ENCODE measurements around the gene TRMO. TPM values are rescaled to one million over a fixed set of nuclear protein-coding genes. Genes with fewer than 3 reads are reported as not detected.

The TRMO gene
- total and polyA plus RNA-seq, 9 of the 15 experiments (the other 6 are each of a cell fraction or from before 2014, with no cell fraction given): 5.6 to 22.4 (median 16.2) TPM

DNA sequence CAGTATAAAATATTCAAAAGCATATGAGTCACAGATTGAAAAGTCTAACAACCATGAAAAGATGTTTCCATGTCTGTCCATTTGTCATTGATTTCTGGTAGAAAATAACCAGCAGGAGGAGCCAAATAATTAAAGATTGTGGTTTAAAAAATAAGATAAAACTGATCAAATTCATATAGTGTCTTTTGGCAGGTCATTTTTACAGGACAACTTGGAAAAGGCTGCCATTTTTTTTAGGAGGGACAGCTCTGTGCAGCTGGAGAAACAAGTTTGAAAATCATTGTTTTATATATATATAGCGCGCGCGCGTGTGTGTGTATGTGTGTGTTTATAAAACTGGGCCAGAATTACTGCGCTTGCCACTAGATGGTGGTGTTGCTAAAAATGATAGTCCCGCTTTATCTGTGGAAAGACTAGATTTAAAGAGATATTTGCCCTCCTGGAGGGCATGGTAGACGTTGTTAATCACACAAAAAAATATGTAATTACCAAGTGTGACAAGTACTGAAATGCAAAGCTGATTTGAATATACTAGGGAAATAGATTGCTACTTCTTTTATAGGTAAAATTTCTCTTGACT, 1.3 kb upstream of the TRMO start (continued):
- TF ChIP-seq, protein P1, sequence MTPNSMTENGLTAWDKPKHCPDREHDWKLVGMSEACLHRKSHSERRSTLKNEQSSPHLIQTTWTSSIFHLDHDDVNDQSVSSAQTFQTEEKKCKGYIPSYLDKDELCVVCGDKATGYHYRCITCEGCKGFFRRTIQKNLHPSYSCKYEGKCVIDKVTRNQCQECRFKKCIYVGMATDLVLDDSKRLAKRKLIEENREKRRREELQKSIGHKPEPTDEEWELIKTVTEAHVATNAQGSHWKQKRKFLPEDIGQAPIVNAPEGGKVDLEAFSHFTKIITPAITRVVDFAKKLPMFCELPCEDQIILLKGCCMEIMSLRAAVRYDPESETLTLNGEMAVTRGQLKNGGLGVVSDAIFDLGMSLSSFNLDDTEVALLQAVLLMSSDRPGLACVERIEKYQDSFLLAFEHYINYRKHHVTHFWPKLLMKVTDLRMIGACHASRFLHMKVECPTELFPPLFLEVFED (CRISPR knock-in tag; conservative IDR thresholded peaks at IDR 0.05): no peak
- no peak; a peak in 1 of 3 replicates for TF ChIP-seq CBX3 (IDR thresholded peaks at IDR 0.05; ENCODE audit: borderline replicate concordance in 1 of 2, low read length in 2 of 2)
- TF ChIP-seq MYC (IDR thresholded peaks at IDR 0.05; ENCODE audit: low read depth, low read length): peak; percentile 61
- TF ChIP-seq MYC (CRISPR knock-in tag; IDR thresholded peaks at IDR 0.05; ENCODE audit: borderline replicate concordance, low read depth): no peak
- no peak for TF ChIP-seq KHSRP (IDR thresholded peaks at IDR 0.05)
- TF ChIP-seq NR2F6 (CRISPR knock-in tag; IDR thresholded peaks at IDR 0.05): no peak
- TF ChIP-seq ZNF384 (IDR thresholded peaks at IDR 0.05; ENCODE audit: low read depth, low read length): peak; percentile 25; the same call in 1 of the 2 replicates
- TF ChIP-seq DPF2 (IDR thresholded peaks at IDR 0.05): no peak; the same call in 1 of the 2 replicates
- TF ChIP-seq RUNX1 (IDR thresholded peaks at IDR 0.05; ENCODE audit: low read depth): no peak
- TF ChIP-seq, protein P2, sequence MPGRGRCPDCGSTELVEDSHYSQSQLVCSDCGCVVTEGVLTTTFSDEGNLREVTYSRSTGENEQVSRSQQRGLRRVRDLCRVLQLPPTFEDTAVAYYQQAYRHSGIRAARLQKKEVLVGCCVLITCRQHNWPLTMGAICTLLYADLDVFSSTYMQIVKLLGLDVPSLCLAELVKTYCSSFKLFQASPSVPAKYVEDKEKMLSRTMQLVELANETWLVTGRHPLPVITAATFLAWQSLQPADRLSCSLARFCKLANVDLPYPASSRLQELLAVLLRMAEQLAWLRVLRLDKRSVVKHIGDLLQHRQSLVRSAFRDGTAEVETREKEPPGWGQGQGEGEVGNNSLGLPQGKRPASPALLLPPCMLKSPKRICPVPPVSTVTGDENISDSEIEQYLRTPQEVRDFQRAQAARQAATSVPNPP (IDR thresholded peaks at IDR 0.05; ENCODE audit: borderline replicate concordance, insufficient read depth, insufficient read length): no peak
- TF ChIP-seq ZNF140 (CRISPR knock-in tag; IDR thresholded peaks at IDR 0.05): no peak
- no peak for TF ChIP-seq ZNF75A (CRISPR knock-in tag; IDR thresholded peaks at IDR 0.05)
- TF ChIP-seq POLR2AphosphoS5 (IDR thresholded peaks at IDR 0.05; ENCODE audit: control insufficient read depth, insufficient read depth, low read depth, low read length): no peak
- no peak for TF ChIP-seq KDM4B (IDR thresholded peaks at IDR 0.05; ENCODE audit: borderline replicate concordance in 2 of 2, low read depth in 1 of 2)
- no peak for TF ChIP-seq HNRNPUL1 (IDR thresholded peaks at IDR 0.05; ENCODE audit: low read length)
- no peak for TF ChIP-seq GABPA (tag; conservative IDR thresholded peaks at IDR 0.05; ENCODE audit: low read depth)
- TF ChIP-seq RFX1 (IDR thresholded peaks at IDR 0.05): no peak
- TF ChIP-seq ZNF274 (IDR thresholded peaks at IDR 0.05; ENCODE audit: borderline replicate concordance, low read depth, low read length): no peak
- no peak for TF ChIP-seq NCOA6 (IDR thresholded peaks at IDR 0.05)
- no peak for TF ChIP-seq CCNT2 (IDR thresholded peaks at IDR 0.05; ENCODE audit: borderline replicate concordance, extremely low read depth, insufficient read length, low read depth, low read length)
- no peak for TF ChIP-seq ZNF165 (CRISPR knock-in tag; IDR thresholded peaks at IDR 0.05; ENCODE audit: borderline replicate concordance)
- no peak for TF ChIP-seq ZNF707 (CRISPR knock-in tag; conservative IDR thresholded peaks at IDR 0.05)
- TF ChIP-seq IFI16 (CRISPR knock-in tag; IDR thresholded peaks at IDR 0.05): no peak
- peak; percentile 69 for TF ChIP-seq TOE1 (IDR thresholded peaks at IDR 0.05; ENCODE audit: borderline replicate concordance)
- no peak for TF ChIP-seq TOE1 (CRISPR knock-in tag; IDR thresholded peaks at IDR 0.05; ENCODE audit: borderline replicate concordance, low read depth)
